Kidney epithelial cell (primary cell): ENCODE results near the gene SRRD. TPM values are rescaled to one million over a fixed set of nuclear protein-coding genes. Genes with fewer than 3 reads are reported as not detected.

Experiments
- DNase-seq: peaks from one replicate; pipeline ENCODE4 v3.0.0-alpha.2; 2010; ENCODE audit warnings: low read depth
- H3K27me3 ChIP-seq: 2 replicates; pipeline ENCODE4 v1.6.0; 2011; ENCODE audit warnings: low read length; ENCODE audit not compliant: control insufficient read depth, insufficient read depth
- H3K36me3 ChIP-seq: 2 replicates; pipeline ENCODE4 v1.5.1; 2011; ENCODE audit warnings: low read length; ENCODE audit not compliant: control insufficient read depth, insufficient read depth
- H3K4me3 ChIP-seq: 2 replicates; pipeline ENCODE4 v1.5.1; 2011; ENCODE audit warnings: low read depth, mild to moderate bottlenecking, control low read depth, low read length
- CTCF ChIP-seq: IDR thresholded peaks from 2 replicates; pipeline ENCODE4 v1.5.1; 2011; ENCODE audit warnings: mild to moderate bottlenecking, moderate library complexity, low read length, control low read depth, inconsistent platforms; ENCODE audit not compliant: insufficient read depth, poor library complexity, severe bottlenecking
- total RNA-seq: library from RNA; depleted of rRNA; stranded (reverse); fragments of >200 nt; gene quantifications from 2 replicates; pipeline ENCODE4 v1.2.3, GENCODE V29; 2015

SRRD gene
- total RNA-seq, 1 donor from 2014 or later = 45.0 TPM

DNA sequence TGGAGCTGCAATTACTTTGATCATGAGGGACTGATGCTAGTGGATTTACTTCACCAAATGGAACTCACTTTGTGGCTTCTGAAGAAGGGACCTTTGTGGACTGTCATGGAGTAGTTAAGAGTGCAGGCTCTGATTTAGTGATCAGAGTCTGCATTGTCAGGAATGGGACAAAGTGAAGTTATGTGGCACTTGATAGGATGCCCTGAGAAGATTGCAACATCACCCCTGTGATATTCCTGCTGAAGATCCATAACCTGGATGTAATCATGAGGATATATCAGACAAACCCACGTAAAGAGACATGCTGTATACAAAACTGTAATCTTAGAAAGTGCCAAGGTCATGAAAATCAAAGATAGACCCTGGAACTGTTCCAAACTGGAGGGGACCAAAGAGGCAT lies 30.2 kb downstream of the SRRD start:
- H3K36me3 ChIP-seq = no peaks in the 10 kb centered on the region
- TF ChIP-seq CTCF = no peak
- no peaks in the 10 kb centered on the region for H3K27me3 ChIP-seq
- no peak overlapping the region for H3K4me3 ChIP-seq
- no peak for DNase-seq

- no peak for TF ChIP-seq CTCF
- Histone ChIP-seq H3K4me3 (no peak overlapping the region), H3K36me3 (no peaks in the 10 kb centered on the region), H3K27me3 (no peaks in the 10 kb centered on the region)
- no peak for DNase-seq
Observed at GRCh38 chr22:26514419-26515161, 30.9 kb downstream of the SRRD start.

- no peak for TF ChIP-seq CTCF
- no peak for DNase-seq
- no peaks in the 10 kb centered on the region for H3K27me3 ChIP-seq
- H3K36me3 ChIP-seq = no peaks in the 10 kb centered on the region
- H3K4me3 ChIP-seq = no peak overlapping the region
Observed at GRCh38 chr22:26515931-26516330, 32.3 kb downstream of the SRRD start.

- Histone ChIP-seq H3K36me3 (no peaks in the 10 kb centered on the region), H3K27me3 (no peaks in the 10 kb centered on the region), H3K4me3 (no peak overlapping the region)
- DNase-seq = no peak
- no peak for TF ChIP-seq CTCF
Observed at GRCh38 chr22:26516503-26516902, 32.8 kb downstream of the SRRD start.

DNA sequence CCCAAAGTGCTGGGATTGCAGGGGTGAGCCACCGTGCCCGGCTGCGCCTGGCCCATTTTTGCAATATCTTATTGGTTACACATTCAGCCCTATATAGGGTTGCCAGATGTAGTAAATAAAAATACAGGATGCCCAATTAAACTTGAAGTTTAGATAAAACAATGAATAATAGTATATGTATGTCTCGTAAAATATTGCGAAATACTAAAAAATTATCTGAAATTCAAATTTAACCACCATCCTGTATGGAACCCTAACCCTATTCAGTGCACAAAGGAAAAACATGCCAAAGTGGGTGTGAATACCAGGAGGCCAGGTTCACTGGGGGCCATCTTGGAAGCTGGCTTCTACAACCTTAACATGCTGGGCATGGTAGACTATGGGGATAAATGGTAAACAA lies 33.8 kb downstream of the SRRD start:
- H3K36me3 ChIP-seq = no peaks in the 10 kb centered on the region
- H3K4me3 ChIP-seq = no peak overlapping the region
- no peaks in the 10 kb centered on the region for H3K27me3 ChIP-seq
- no peak for DNase-seq
- TF ChIP-seq CTCF = no peak

- no peak for TF ChIP-seq CTCF
- H3K36me3 ChIP-seq = no peaks in the 10 kb centered on the region
- H3K27me3 ChIP-seq = no peaks in the 10 kb centered on the region
- H3K4me3 ChIP-seq = no peak overlapping the region
- DNase-seq = no peak
Observed at GRCh38 chr22:26522012-26522411, 38.3 kb downstream of the SRRD start.
